Chondrocyte (in vitro differentiated cells): ENCODE results near the gene CA7. TPM values are rescaled to one million over a fixed set of nuclear protein-coding genes. Genes with fewer than 3 reads are reported as not detected.
"Not testable (repeated sequence)": the region's sequence is repeated elsewhere in the genome, so short reads cannot be mapped to it uniquely, and the experiment has no call there.

Source experiments
- DNase-seq: peaks from one replicate; pipeline ENCODE4 v3.0.0; 2021; ENCODE audit warnings: mixed read lengths, low spot score
- H3K27ac Mint-ChIP-seq: one replicate; pipeline ENCODE4 v1.8.0; 2021; ENCODE audit warnings: mild to moderate bottlenecking, moderate library complexity, mixed read lengths; ENCODE audit not compliant: unreplicated experiment
- H3K27me3 Mint-ChIP-seq: 2 replicates; pipeline ENCODE4 v1.8.0; 2021; ENCODE audit warnings: low read depth, mixed read lengths
- H3K36me3 Mint-ChIP-seq: 2 replicates; pipeline ENCODE4 v1.8.0; 2021; ENCODE audit warnings: low read depth, mixed read lengths
- H3K4me1 Mint-ChIP-seq: 2 replicates; pipeline ENCODE4 v1.8.0; 2021; ENCODE audit warnings: low read depth, mild to moderate bottlenecking, mixed read lengths
- H3K4me3 Mint-ChIP-seq: one replicate; pipeline ENCODE4 v1.8.0; 2021; ENCODE audit warnings: mild to moderate bottlenecking, moderate library complexity, mixed read lengths; ENCODE audit not compliant: unreplicated experiment
- H3K9me3 Mint-ChIP-seq: 2 replicates; pipeline ENCODE4 v1.8.0; 2021; ENCODE audit warnings: low read depth, mixed read lengths
- CTCF ChIP-seq: fragments of 200-600 bp; sonication (generic); IDR thresholded peaks from 2 replicates; pipeline ENCODE4 v1.5.0; 2021; ENCODE audit warnings: antibody characterized with exemption, mild to moderate bottlenecking, moderate library complexity
- total RNA-seq: library from RNA; stranded (reverse); gene quantifications from 3 replicates; pipeline ENCODE4 v1.2.1, GENCODE V29; 2021

The CA7 gene
- total RNA-seq, 1 donor from 2014 or later = not detected

DNA sequence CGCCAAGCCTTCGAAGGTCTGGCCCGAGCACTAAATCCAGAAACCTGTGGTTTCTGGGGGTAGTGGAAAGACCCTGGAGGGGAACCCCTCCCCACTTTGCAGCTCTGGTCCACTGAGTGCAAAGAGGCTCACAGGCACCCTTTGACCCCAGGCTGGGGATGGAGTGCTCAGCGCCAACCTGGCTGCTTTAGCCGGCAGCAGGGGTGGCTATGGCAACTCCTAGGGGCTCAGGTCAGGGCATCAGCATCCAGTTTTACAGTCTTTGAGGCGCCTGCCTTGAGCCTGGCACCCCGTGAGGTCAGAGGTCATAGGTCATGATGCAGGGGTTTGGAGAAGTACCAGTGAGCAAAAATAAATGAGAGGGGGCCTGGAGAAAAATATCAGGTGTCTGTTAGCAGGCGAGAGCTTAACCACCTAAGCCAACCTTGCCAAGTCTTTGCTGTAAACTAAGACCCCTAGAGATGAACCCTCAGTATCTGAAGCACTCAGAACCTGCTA, 17.9 kb downstream of the CA7 start:
- peaks cover 14% of the 10 kb centered on the region for H3K4me1 Mint-ChIP-seq
- no peak for TF ChIP-seq CTCF
- H3K36me3 Mint-ChIP-seq = no peaks in the 10 kb centered on the region
- no peak overlapping the region for H3K4me3 Mint-ChIP-seq
- peak; percentile 44 for DNase-seq
- no peaks in the 10 kb centered on the region for H3K27me3 Mint-ChIP-seq
- H3K9me3 Mint-ChIP-seq = no peaks in the 10 kb centered on the region
- no peak overlapping the region for H3K27ac Mint-ChIP-seq

- H3K36me3 Mint-ChIP-seq = no peaks in the 10 kb centered on the region
- H3K9me3 Mint-ChIP-seq = no peaks in the 10 kb centered on the region
- no peak overlapping the region for H3K27ac Mint-ChIP-seq
- no peak for DNase-seq
- no peak for TF ChIP-seq CTCF
- H3K4me1 Mint-ChIP-seq = peaks cover 14% of the 10 kb centered on the region
- no peak overlapping the region for H3K4me3 Mint-ChIP-seq
- no peaks in the 10 kb centered on the region for H3K27me3 Mint-ChIP-seq
Observed at GRCh38 chr16:66863707-66864106, 19.5 kb downstream of the CA7 start.

GRCh38 chr16:66869424-66869823, 25.2 kb downstream of the CA7 start:
- Mint-ChIP-seq H3K9me3 (no peaks in the 10 kb centered on the region), H3K4me1 (peaks cover 15% of the 10 kb centered on the region), H3K27me3 (no peaks in the 10 kb centered on the region), H3K27ac (no peak overlapping the region), H3K4me3 (no peak overlapping the region), H3K36me3 (no peaks in the 10 kb centered on the region)
- TF ChIP-seq CTCF = no peak
- DNase-seq = no peak

DNA sequence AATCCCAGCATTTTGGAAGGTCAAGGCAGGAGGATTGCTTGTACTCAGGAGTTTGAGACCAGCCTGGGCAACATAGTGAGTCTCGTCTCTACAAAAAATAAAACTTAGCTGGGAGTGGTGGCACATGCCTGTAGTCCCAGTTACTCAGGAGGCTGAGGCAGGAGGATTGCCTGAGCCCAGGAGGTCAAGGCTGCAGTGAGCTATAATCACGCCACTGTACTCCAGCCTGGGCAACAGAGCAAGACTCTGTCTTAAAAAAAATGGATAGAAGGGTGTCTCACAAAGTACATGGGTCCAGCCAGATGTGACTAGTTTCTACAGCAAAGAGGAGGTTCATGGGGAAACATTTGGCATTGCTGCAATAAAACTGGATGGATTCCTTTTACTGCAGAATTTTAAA, 27.1 kb downstream of the CA7 start:
- H3K27ac Mint-ChIP-seq, H3K27me3 Mint-ChIP-seq, DNase-seq, H3K9me3 Mint-ChIP-seq, H3K4me3 Mint-ChIP-seq, H3K36me3 Mint-ChIP-seq: not testable (repeated sequence)
- peaks cover 27% of the 10 kb centered on the region for H3K4me1 Mint-ChIP-seq

- TF ChIP-seq CTCF = no peak
- Mint-ChIP-seq H3K36me3 (no peaks in the 10 kb centered on the region), H3K9me3 (no peaks in the 10 kb centered on the region), H3K4me1 (peaks cover 27% of the 10 kb centered on the region), H3K27me3 (no peaks in the 10 kb centered on the region), H3K4me3 (no peak overlapping the region), H3K27ac (no peak overlapping the region)
- no peak for DNase-seq
Observed at GRCh38 chr16:66871840-66872239, 27.6 kb downstream of the CA7 start.

DNA sequence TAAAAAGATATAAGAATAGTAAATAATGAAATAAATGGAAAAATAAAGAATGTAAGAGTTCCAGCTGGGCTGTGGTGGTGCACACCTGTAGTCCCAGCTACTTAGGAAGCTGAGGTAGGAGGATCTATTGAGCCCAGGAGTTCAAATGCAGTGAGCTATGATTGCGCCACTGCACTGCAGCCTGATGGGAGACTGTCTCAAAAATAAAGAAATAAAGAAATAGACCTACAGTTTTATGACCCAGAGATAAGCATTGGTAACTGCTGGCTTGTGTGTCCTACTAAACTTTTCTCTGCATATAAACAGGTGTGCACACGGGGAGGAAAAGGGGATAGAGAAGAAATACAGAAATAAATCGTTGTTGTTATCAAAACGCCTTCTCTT, 28.3 kb downstream of the CA7 start:
- Mint-ChIP-seq H3K27ac (peak overlapping the region; percentile 92), H3K36me3 (no peaks in the 10 kb centered on the region), H3K9me3 (no peaks in the 10 kb centered on the region), H3K4me3 (peak overlapping the region; percentile 70), H3K27me3 (no peaks in the 10 kb centered on the region), H3K4me1 (peaks cover 27% of the 10 kb centered on the region)
- DNase-seq = no peak
- TF ChIP-seq CTCF = no peak
